Ramos (cell line): ENCODE measurements around the gene EPN3.

ENCODE experiments used
- in situ Hi-C: fragments of 300-500 bp; cut with MboI; formaldehyde crosslinking; loops from one replicate; pipeline ENCODE4 v1.14.3; 2022; ENCODE audit warnings: low sequenced_read_pairs; ENCODE audit not compliant: unreplicated experiment

EPN3 gene

GRCh38 chr17:50546701-50547034, 14.1 kb downstream of the EPN3 start:
- in situ Hi-C loops = loop anchor here (5.0 to 10.0 kb wide), 2 partner anchors 81 to 408 kb away; no protein-coding TSS in a partner anchor

- in situ Hi-C loops = loop anchor here (5.0 to 10.0 kb wide), 2 partner anchors 80 to 408 kb away; no protein-coding TSS in a partner anchor
Observed at GRCh38 chr17:50547035-50547735, 14.7 kb downstream of the EPN3 start, which contains the start of gene SPATA20. Gene SPATA20, plus strand, starts transcription at chr17:50547174. Its CDS starts 35 bp downstream, at chr17:50547209.

- in situ Hi-C loops = loop anchor here (5.0 to 10.0 kb wide), 2 partner anchors 80 to 407 kb away; no protein-coding TSS in a partner anchor
Observed at GRCh38 chr17:50547736-50548083, 15.2 kb downstream of the EPN3 start.

- in situ Hi-C loops = loop anchor here (5.0 to 10.0 kb wide), 2 partner anchors 78 to 406 kb away; no protein-coding TSS in a partner anchor
Observed at GRCh38 chr17:50548831-50549230, 16.3 kb downstream of the EPN3 start.

- in situ Hi-C loops = loop anchor here (5.0 to 10.0 kb wide), 2 partner anchors 78 to 405 kb away; no protein-coding TSS in a partner anchor
Observed at GRCh38 chr17:50549256-50549941, 16.9 kb downstream of the EPN3 start.

GRCh38 chr17:50549969-50550368, 17.4 kb downstream of the EPN3 start:
- in situ Hi-C loops = loop anchor here (5.0 to 10.0 kb wide), 2 partner anchors 77 to 405 kb away; no protein-coding TSS in a partner anchor

GRCh38 chr17:50550661-50551432, 18.3 kb downstream of the EPN3 start:
- in situ Hi-C loops = no loop called here

GRCh38 chr17:50551433-50551815, 18.9 kb downstream of the EPN3 start:
- in situ Hi-C loops = no loop called here

GRCh38 chr17:50551884-50552283, 19.3 kb downstream of the EPN3 start:
- in situ Hi-C loops = no loop called here

GRCh38 chr17:50554201-50554600, 21.7 kb downstream of the EPN3 start:
- in situ Hi-C loops = no loop called here

GRCh38 chr17:50556803-50557202, 24.3 kb downstream of the EPN3 start:
- in situ Hi-C loops = no loop called here

GRCh38 chr17:50557630-50558029, 25.1 kb downstream of the EPN3 start:
- in situ Hi-C loops = no loop called here

GRCh38 chr17:50558091-50558490, 25.6 kb downstream of the EPN3 start:
- in situ Hi-C loops = no loop called here

GRCh38 chr17:50558581-50558940, 26.0 kb downstream of the EPN3 start:
- in situ Hi-C loops = no loop called here

GRCh38 chr17:50558941-50559614, 26.5 kb downstream of the EPN3 start:
- in situ Hi-C loops = no loop called here

- in situ Hi-C loops = no loop called here
Observed at GRCh38 chr17:50559674-50560184, 27.2 kb downstream of the EPN3 start.

- in situ Hi-C loops = no loop called here
Observed at GRCh38 chr17:50560185-50560824, 27.8 kb downstream of the EPN3 start, which contains the start of gene CACNA1G. Gene CACNA1G, plus strand, starts transcription at chr17:50560715. Its CDS starts 745 bp downstream, at chr17:50561460.

- in situ Hi-C loops = no loop called here
Observed at GRCh38 chr17:50560931-50561745, 28.6 kb downstream of the EPN3 start.

- in situ Hi-C loops = no loop called here
Observed at GRCh38 chr17:50561746-50562141, 29.2 kb downstream of the EPN3 start.
